ENCODE data around the gene CSTF1. TPM values are rescaled to one million over a fixed set of nuclear protein-coding genes. Genes with fewer than 3 reads are reported as not detected.
"Not testable (repeated sequence)": the region's sequence is repeated elsewhere in the genome, so short reads cannot be mapped to it uniquely, and the experiment has no call there.

The CSTF1 gene
- total RNA-seq, 2 donors from 2014 or later: 47.9 to 50.1 TPM

DNA sequence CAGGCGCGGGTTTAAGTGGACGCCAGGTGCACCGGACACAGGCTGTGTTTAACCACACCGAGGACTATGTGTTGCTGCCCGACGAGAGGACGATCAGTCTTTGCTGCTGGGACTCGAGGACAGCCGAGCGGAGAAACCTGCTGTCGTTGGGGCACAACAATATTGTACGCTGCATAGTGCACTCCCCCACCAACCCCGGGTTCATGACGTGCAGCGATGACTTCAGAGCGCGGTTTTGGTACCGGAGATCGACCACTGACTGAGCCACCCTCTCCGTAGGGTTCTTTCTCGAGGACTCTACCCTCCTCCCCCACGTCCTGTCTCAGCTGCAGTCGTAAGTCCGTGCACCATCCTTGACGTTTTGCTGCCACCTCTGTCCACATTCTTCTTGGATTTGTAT lies 11.0 kb downstream of the CSTF1 start:
- no peaks in the 10 kb centered on the region for H3K4me1 Mint-ChIP-seq
- peaks cover 85% of the 10 kb centered on the region for H3K36me3 Mint-ChIP-seq (ENCODE audit: low read depth)
- Histone ChIP-seq H3K4me1 (ENCODE audit: control insufficient read depth, insufficient read depth, low read length) (no peaks in the 10 kb centered on the region), H3K9ac (ENCODE audit: extremely low read depth, low read length, poor library complexity, severe bottlenecking) (no peak overlapping the region), H3K27ac (ENCODE audit: low read depth, low read length) (no peak overlapping the region), H3K27me3 (ENCODE audit: control insufficient read depth, insufficient read depth, low read length, poor library complexity, severe bottlenecking) (no peaks in the 10 kb centered on the region), H3K4me3 (ENCODE audit: low read length) (no peak overlapping the region), H3K9me3 (ENCODE audit: control insufficient read depth, low read length) (no peaks in the 10 kb centered on the region), H3K36me3 (ENCODE audit: control insufficient read depth, insufficient read depth, low read length) (peaks cover 90% of the 10 kb centered on the region)
- 96 to 97% methylated on average over 19 to 26 of the region's 26 CpGs for WGBS, 2 experiments (ENCODE audit: insufficient coverage in 1 of 2, insufficient read length in 1 of 2)
- H3K27me3 Mint-ChIP-seq (ENCODE audit: insufficient read depth): no peaks in the 10 kb centered on the region
- no peaks in the 10 kb centered on the region for H3K9me3 Mint-ChIP-seq
- no peak overlapping the region for H3K27ac Mint-ChIP-seq
- DNase-seq: no peak
- H3K4me3 Mint-ChIP-seq: no peak overlapping the region
- TF ChIP-seq, protein P1, sequence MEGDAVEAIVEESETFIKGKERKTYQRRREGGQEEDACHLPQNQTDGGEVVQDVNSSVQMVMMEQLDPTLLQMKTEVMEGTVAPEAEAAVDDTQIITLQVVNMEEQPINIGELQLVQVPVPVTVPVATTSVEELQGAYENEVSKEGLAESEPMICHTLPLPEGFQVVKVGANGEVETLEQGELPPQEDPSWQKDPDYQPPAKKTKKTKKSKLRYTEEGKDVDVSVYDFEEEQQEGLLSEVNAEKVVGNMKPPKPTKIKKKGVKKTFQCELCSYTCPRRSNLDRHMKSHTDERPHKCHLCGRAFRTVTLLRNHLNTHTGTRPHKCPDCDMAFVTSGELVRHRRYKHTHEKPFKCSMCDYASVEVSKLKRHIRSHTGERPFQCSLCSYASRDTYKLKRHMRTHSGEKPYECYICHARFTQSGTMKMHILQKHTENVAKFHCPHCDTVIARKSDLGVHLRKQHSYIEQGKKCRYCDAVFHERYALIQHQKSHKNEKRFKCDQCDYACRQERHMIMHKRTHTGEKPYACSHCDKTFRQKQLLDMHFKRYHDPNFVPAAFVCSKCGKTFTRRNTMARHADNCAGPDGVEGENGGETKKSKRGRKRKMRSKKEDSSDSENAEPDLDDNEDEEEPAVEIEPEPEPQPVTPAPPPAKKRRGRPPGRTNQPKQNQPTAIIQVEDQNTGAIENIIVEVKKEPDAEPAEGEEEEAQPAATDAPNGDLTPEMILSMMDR (conservative IDR thresholded peaks at IDR 0.05): no peak

DNA sequence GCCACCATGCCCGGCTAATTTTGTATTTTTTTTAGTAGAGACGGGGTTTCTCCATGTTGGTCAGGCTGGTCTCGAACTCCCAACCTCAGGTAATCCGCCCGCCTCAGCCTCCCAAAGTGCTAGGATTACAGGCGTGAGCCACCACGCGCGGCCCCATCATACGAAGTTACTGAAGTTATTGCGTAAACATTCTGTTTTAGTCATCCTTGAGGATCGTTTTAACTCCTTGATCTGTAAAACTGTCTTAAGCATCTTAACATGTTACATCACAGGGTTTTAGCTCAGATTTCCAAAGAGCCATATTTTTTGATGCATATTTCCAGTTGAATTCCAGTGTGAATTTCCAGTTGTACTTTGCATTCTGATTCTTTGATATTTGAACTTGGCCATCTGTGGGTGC lies 12.9 kb downstream of the CSTF1 start:
- not testable (repeated sequence) for H3K27ac ChIP-seq (ENCODE audit: low read depth, low read length); H3K27ac Mint-ChIP-seq; H3K9me3 Mint-ChIP-seq; H3K4me3 ChIP-seq (ENCODE audit: low read length); H3K27me3 ChIP-seq (ENCODE audit: control insufficient read depth, insufficient read depth, low read length, poor library complexity, severe bottlenecking); H3K4me1 Mint-ChIP-seq; H3K4me3 Mint-ChIP-seq; H3K9me3 ChIP-seq (ENCODE audit: control insufficient read depth, low read length); H3K9ac ChIP-seq (ENCODE audit: extremely low read depth, low read length, poor library complexity, severe bottlenecking); H3K27me3 Mint-ChIP-seq (ENCODE audit: insufficient read depth); DNase-seq; H3K4me1 ChIP-seq (ENCODE audit: control insufficient read depth, insufficient read depth, low read length)
- peaks cover 71% of the 10 kb centered on the region for H3K36me3 ChIP-seq (ENCODE audit: control insufficient read depth, insufficient read depth, low read length)
- WGBS, 2 experiments (ENCODE audit: insufficient coverage in 1 of 2, insufficient read length in 1 of 2): 91 to 97% methylated on average over 12 of the region's 12 CpGs
- peaks cover 74% of the 10 kb centered on the region for H3K36me3 Mint-ChIP-seq (ENCODE audit: low read depth)

DNA sequence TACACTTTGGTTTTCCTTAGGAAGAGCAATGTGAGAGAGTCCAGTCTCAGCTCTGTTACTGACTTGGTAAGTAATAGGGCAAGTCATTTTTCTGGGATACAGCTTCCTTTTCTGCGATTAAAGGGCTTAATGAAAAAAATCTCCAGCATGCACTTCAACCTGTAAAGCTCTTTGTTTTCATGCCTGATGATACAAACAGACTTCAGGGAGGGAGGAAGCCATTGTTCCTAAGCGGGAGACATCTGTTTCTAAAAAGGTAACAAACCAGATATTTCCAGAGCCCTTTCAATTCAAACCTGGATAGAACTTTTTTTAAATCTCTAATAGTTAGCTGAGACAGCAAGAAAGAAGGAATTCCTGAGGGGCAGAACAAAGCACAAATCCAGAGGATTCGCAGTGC lies 14.5 kb downstream of the CSTF1 start:
- Mint-ChIP-seq H3K4me1 (no peaks in the 10 kb centered on the region), H3K9me3 (no peaks in the 10 kb centered on the region), H3K36me3 (ENCODE audit: low read depth) (peaks cover 61% of the 10 kb centered on the region), H3K4me3 (no peak overlapping the region), H3K27me3 (ENCODE audit: insufficient read depth) (no peaks in the 10 kb centered on the region), H3K27ac (peak overlapping the region; percentile 72)
- Histone ChIP-seq H3K4me3 (ENCODE audit: low read length) (no peak overlapping the region), H3K9me3 (ENCODE audit: control insufficient read depth, low read length) (no peaks in the 10 kb centered on the region), H3K36me3 (ENCODE audit: control insufficient read depth, insufficient read depth, low read length) (peaks cover 57% of the 10 kb centered on the region), H3K27ac (ENCODE audit: low read depth, low read length) (no peak overlapping the region), H3K27me3 (ENCODE audit: control insufficient read depth, insufficient read depth, low read length, poor library complexity, severe bottlenecking) (no peaks in the 10 kb centered on the region), H3K9ac (ENCODE audit: extremely low read depth, low read length, poor library complexity, severe bottlenecking) (no peak overlapping the region), H3K4me1 (ENCODE audit: control insufficient read depth, insufficient read depth, low read length) (no peaks in the 10 kb centered on the region)
- no peak for DNase-seq
- 90 to 96% methylated on average over 2 to 3 of the region's 3 CpGs for WGBS, 2 experiments (ENCODE audit: insufficient coverage in 1 of 2, insufficient read length in 1 of 2)
- TF ChIP-seq, protein P1 (conservative IDR thresholded peaks at IDR 0.05): no peak

DNA sequence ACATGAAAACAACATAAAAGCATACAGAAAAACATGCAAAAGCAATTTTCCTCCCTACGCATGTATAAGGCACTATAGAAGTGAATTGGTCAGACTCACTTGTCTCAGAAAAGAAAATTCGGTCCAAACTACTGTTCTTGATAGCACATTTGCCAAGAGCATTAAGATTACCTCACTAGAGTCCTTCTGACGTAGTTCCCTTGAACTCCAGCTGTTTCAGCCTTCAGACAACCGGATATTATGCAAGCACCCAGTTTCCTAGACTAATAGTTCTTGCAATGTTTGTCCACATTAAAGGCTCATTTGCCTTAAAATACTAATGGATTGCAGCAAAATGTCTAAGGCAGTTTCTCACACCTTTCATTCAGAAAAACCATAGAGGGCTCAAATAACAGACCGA lies 17.1 kb downstream of the CSTF1 start:
- TF ChIP-seq, protein P1 (conservative IDR thresholded peaks at IDR 0.05): no peak
- Histone ChIP-seq H3K27me3 (ENCODE audit: control insufficient read depth, insufficient read depth, low read length, poor library complexity, severe bottlenecking) (no peaks in the 10 kb centered on the region), H3K4me3 (ENCODE audit: low read length) (no peak overlapping the region), H3K27ac (ENCODE audit: low read depth, low read length) (no peak overlapping the region), H3K9ac (ENCODE audit: extremely low read depth, low read length, poor library complexity, severe bottlenecking) (no peak overlapping the region), H3K36me3 (ENCODE audit: control insufficient read depth, insufficient read depth, low read length) (peaks cover 31% of the 10 kb centered on the region), H3K4me1 (ENCODE audit: control insufficient read depth, insufficient read depth, low read length) (no peaks in the 10 kb centered on the region), H3K9me3 (ENCODE audit: control insufficient read depth, low read length) (no peaks in the 10 kb centered on the region)
- no peak overlapping the region for H3K27ac Mint-ChIP-seq
- no peak overlapping the region for H3K4me3 Mint-ChIP-seq
- WGBS, 2 experiments (ENCODE audit: insufficient coverage in 1 of 2, insufficient read length in 1 of 2): 90 to 93% methylated on average over 4 to 5 of the region's 5 CpGs
- no peaks in the 10 kb centered on the region for H3K9me3 Mint-ChIP-seq
- no peak for DNase-seq
- no peaks in the 10 kb centered on the region for H3K4me1 Mint-ChIP-seq
- peaks cover 43% of the 10 kb centered on the region for H3K36me3 Mint-ChIP-seq (ENCODE audit: low read depth)
- H3K27me3 Mint-ChIP-seq (ENCODE audit: insufficient read depth): no peaks in the 10 kb centered on the region

Data from endodermal cell (in vitro differentiated cells).